Endothelial cell of umbilical vein (primary cell): ENCODE measurements around the gene TIMM50.

Experiments used
- EZH2 ChIP-seq: IDR thresholded peaks from 2 replicates; pipeline ENCODE4 v1.6.1; 2012; ENCODE audit warnings: borderline replicate concordance, low read depth, mild to moderate bottlenecking, moderate library complexity, low read length, inconsistent platforms; ENCODE audit not compliant: severe bottlenecking
- FOS ChIP-seq: IDR thresholded peaks from 2 replicates; pipeline ENCODE4 v1.6.1; 2011; ENCODE audit warnings: mild to moderate bottlenecking, low read length, moderate library complexity, borderline replicate concordance; ENCODE audit not compliant: insufficient read depth
- GATA2 ChIP-seq: IDR thresholded peaks from 2 replicates; pipeline ENCODE4 v1.7.0; 2011; ENCODE audit warnings: low read depth, mild to moderate bottlenecking, moderate library complexity, mixed read lengths, low read length; ENCODE audit not compliant: insufficient read length, insufficient read depth
- JUN ChIP-seq: IDR thresholded peaks from 2 replicates; pipeline ENCODE4 v1.6.1; 2011; ENCODE audit warnings: borderline replicate concordance, low read depth; ENCODE audit not compliant: insufficient read length, insufficient read depth
- MYC ChIP-seq: IDR thresholded peaks from one replicate; pipeline ENCODE4 v1.6.1; 2011; ENCODE audit warnings: mild to moderate bottlenecking, low read depth, low read length
- POLR2A ChIP-seq: IDR thresholded peaks from 2 replicates; pipeline ENCODE4 v1.6.1; 2012; ENCODE audit warnings: low read depth, mild to moderate bottlenecking, control low read depth, low read length
- POLR2AphosphoS5 ChIP-seq: IDR thresholded peaks from 2 replicates; pipeline ENCODE4 v1.6.1; 2012; ENCODE audit warnings: low read depth, mild to moderate bottlenecking, control low read depth, low read length, moderate library complexity; ENCODE audit not compliant: insufficient read depth
- TF ChIP-seq, protein P1 (sequence below), 2 donors: IDR thresholded peaks; 1 replicate in 1 of 2; 2 replicates in 1 of 2; pipeline ENCODE4 v1.5.1; 2011; ENCODE audit warnings: low read length in 2 of 2, mild to moderate bottlenecking in 2 of 2, moderate library complexity in 2 of 2, control low read depth in 1 of 2, inconsistent platforms in 1 of 2, low read depth in 1 of 2; ENCODE audit not compliant: insufficient read depth in 1 of 2; ENCODE audit errors: extremely low read depth in 1 of 2
- TF ChIP-seq, protein P2 (sequence below): IDR thresholded peaks from 2 replicates; pipeline ENCODE4 v1.6.1; 2011; ENCODE audit not compliant: insufficient read depth, insufficient read length

DNA sequence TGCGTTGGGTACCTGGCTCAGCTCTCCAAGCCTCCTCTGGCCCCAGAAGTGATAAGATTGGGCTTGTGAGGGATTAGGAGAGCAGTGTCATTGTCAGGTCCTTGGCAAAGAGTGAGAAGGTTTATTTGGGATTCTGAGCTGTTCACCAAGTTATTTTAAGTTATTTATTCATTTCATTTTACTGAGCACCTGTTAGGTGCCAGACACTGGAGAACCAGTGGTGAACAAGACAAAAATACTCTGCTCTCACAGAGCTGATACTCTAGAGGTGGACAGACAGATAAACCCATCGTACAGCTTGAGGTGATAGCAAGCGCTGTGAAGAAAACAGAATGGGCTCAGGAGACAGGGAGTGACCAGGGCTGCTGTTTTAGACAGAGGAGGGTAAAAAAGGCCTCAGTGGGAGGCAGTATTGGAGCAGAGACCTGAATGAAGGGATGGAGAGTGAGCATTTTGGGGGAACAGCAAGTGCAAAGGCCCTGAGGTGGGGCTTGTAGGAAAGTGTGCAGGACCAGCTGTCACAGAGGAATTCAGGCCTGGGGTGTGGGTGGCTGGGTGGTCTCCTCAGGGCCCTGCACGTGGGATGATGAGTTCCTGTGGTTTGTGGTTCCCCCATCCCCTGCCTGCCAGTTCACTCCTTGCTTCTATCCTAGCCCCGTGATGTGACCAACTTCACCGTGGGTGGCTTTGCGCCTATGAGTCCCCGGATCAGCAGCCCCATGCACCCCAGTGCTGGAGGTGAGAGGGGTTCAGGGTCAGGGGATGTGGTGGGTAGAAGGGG is 8.7 kb upstream of the TIMM50 start:
- TF ChIP-seq POLR2A, result no peak
- TF ChIP-seq, protein P1, sequence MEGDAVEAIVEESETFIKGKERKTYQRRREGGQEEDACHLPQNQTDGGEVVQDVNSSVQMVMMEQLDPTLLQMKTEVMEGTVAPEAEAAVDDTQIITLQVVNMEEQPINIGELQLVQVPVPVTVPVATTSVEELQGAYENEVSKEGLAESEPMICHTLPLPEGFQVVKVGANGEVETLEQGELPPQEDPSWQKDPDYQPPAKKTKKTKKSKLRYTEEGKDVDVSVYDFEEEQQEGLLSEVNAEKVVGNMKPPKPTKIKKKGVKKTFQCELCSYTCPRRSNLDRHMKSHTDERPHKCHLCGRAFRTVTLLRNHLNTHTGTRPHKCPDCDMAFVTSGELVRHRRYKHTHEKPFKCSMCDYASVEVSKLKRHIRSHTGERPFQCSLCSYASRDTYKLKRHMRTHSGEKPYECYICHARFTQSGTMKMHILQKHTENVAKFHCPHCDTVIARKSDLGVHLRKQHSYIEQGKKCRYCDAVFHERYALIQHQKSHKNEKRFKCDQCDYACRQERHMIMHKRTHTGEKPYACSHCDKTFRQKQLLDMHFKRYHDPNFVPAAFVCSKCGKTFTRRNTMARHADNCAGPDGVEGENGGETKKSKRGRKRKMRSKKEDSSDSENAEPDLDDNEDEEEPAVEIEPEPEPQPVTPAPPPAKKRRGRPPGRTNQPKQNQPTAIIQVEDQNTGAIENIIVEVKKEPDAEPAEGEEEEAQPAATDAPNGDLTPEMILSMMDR (IDR thresholded peaks at IDR 0.05; ENCODE audit: extremely low read depth in 1 of 2, insufficient read depth in 1 of 2, low read depth in 1 of 2, low read length in 2 of 2), result no peak
- no peak for TF ChIP-seq POLR2AphosphoS5
- TF ChIP-seq MYC, result no peak
- TF ChIP-seq, protein P2, sequence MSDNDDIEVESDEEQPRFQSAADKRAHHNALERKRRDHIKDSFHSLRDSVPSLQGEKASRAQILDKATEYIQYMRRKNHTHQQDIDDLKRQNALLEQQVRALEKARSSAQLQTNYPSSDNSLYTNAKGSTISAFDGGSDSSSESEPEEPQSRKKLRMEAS, result no peak
- TF ChIP-seq EZH2, result no peak
- TF ChIP-seq JUN, result no peak
- TF ChIP-seq FOS, result no peak
- no peak for TF ChIP-seq GATA2
